GM21528 (cell line): Measurements from ENCODE around the gene PCSK6.
"Not testable (repeated sequence)": the region's sequence is repeated elsewhere in the genome, so short reads cannot be mapped to it uniquely, and the experiment has no call there.

Experiments
- ATAC-seq: cut with Tn5 transposase; IDR thresholded peaks from one replicate; pipeline ENCODE4 v1.9.1; 2021; ENCODE audit warnings: mild to moderate bottlenecking, moderate library complexity; ENCODE audit not compliant: unreplicated experiment, low FRiP score

The PCSK6 gene

GRCh38 chr15:101347454-101347853, 142.1 kb downstream of the PCSK6 start:
- ATAC-seq, result no peak

GRCh38 chr15:101346928-101347327, 142.6 kb downstream of the PCSK6 start:
- no peak for ATAC-seq

- ATAC-seq, result no peak
These were observed 147.5 kb downstream of the PCSK6 start for GRCh38 chr15:101342056-101342455.

- no peak for ATAC-seq
These were observed 150.9 kb downstream of the PCSK6 start for GRCh38 chr15:101338502-101339057.

- ATAC-seq, result no peak
These were observed 151.5 kb downstream of the PCSK6 start for GRCh38 chr15:101337976-101338375.

GRCh38 chr15:101333907-101334789, 155.4 kb downstream of the PCSK6 start:
- not testable (repeated sequence) for ATAC-seq

GRCh38 chr15:101332061-101332467, 157.4 kb downstream of the PCSK6 start:
- no peak for ATAC-seq

- ATAC-seq, result no peak
These were observed 159.6 kb downstream of the PCSK6 start for GRCh38 chr15:101329867-101330380.

- no peak for ATAC-seq
These were observed 160.1 kb downstream of the PCSK6 start for GRCh38 chr15:101329309-101329863.

GRCh38 chr15:101328001-101328400, 161.5 kb downstream of the PCSK6 start:
- no peak for ATAC-seq

- no peak for ATAC-seq
These were observed 162.3 kb downstream of the PCSK6 start for GRCh38 chr15:101327147-101327740.

GRCh38 chr15:101326462-101327146, 162.9 kb downstream of the PCSK6 start:
- no peak for ATAC-seq

- ATAC-seq, result no peak
These were observed 163.5 kb downstream of the PCSK6 start for GRCh38 chr15:101326026-101326315.

GRCh38 chr15:101325263-101326025, 164.1 kb downstream of the PCSK6 start:
- no peak for ATAC-seq

GRCh38 chr15:101324524-101325177, 164.9 kb downstream of the PCSK6 start:
- ATAC-seq, result no peak

- ATAC-seq, result no peak
These were observed 165.5 kb downstream of the PCSK6 start for GRCh38 chr15:101323793-101324523.

- no peak for ATAC-seq
These were observed 166.5 kb downstream of the PCSK6 start for GRCh38 chr15:101322854-101323477.

- no peak for ATAC-seq
These were observed 167.4 kb downstream of the PCSK6 start for GRCh38 chr15:101322016-101322695.
